Mesenchymal stem cell (in vitro differentiated cells and primary cell): ENCODE measurements around the gene ANO10.

Experiments
- DNase-seq: peaks from one replicate; pipeline ENCODE4 v3.0.0-alpha.2; 2013
- H2AFZ ChIP-seq: one replicate; pipeline ENCODE4 v1.6.1; 2013; ENCODE audit warnings: low read depth, mild to moderate bottlenecking, control low read depth, inconsistent platforms, low read length, moderate library complexity
- H2AK5ac ChIP-seq: 2 replicates; pipeline ENCODE4 v1.6.1; 2013; ENCODE audit warnings: low read length, moderate library complexity, mild to moderate bottlenecking, inconsistent platforms; ENCODE audit not compliant: severe bottlenecking
- H2BK120ac ChIP-seq: one replicate; pipeline ENCODE4 v1.6.1; 2013; ENCODE audit warnings: low read depth, mild to moderate bottlenecking, inconsistent platforms, low read length, moderate library complexity
- H2BK12ac ChIP-seq, 2 experiments: one replicate each; pipeline ENCODE4 v1.6.1; 2013; ENCODE audit warnings: inconsistent platforms in 2 of 2, low read length in 2 of 2, mild to moderate bottlenecking in 2 of 2, moderate library complexity in 2 of 2, control low read depth in 1 of 2
- H2BK15ac ChIP-seq: one replicate; pipeline ENCODE4 v1.6.1; 2013; ENCODE audit warnings: mild to moderate bottlenecking, low read depth, inconsistent platforms; ENCODE audit not compliant: poor library complexity, severe bottlenecking
- H2BK5ac ChIP-seq: 2 replicates; pipeline ENCODE4 v1.6.1; 2013; ENCODE audit warnings: low read depth, mild to moderate bottlenecking, low read length, control low read depth, inconsistent platforms; ENCODE audit not compliant: poor library complexity, severe bottlenecking
- H3K14ac ChIP-seq, 2 experiments: one replicate each; pipeline ENCODE4 v1.6.1; 2013; ENCODE audit warnings: inconsistent platforms in 2 of 2, low read length in 2 of 2, control low read depth in 1 of 2, mild to moderate bottlenecking in 1 of 2, moderate library complexity in 1 of 2
- H3K18ac ChIP-seq, 2 experiments: one replicate each; pipeline ENCODE4 v1.6.1; 2013; ENCODE audit warnings: inconsistent platforms in 2 of 2, low read length in 2 of 2, control low read depth in 1 of 2, low read depth in 1 of 2, mild to moderate bottlenecking in 1 of 2
- H3K23ac ChIP-seq, 2 experiments: one replicate each; pipeline ENCODE4 v1.6.1; 2013; ENCODE audit warnings: inconsistent platforms in 2 of 2, low read length in 2 of 2, mild to moderate bottlenecking in 2 of 2, moderate library complexity in 2 of 2, control low read depth in 1 of 2
- H3K27ac ChIP-seq: 2 replicates; pipeline ENCODE4 v1.5.1; 2013; ENCODE audit warnings: mild to moderate bottlenecking, moderate library complexity, low read length, control low read depth, inconsistent platforms; ENCODE audit not compliant: poor library complexity, severe bottlenecking
- H3K27me3 ChIP-seq, 2 experiments: 2 replicates each; pipeline versions ENCODE4 v1.6.1 to v1.7.0; 2013; ENCODE audit warnings: low read length in 2 of 2, mild to moderate bottlenecking in 2 of 2, moderate library complexity in 2 of 2, control low read depth in 1 of 2, inconsistent platforms in 1 of 2; ENCODE audit not compliant: control insufficient read depth in 1 of 2, insufficient read depth in 1 of 2
- H3K36me3 ChIP-seq, 2 experiments: 2 replicates each; pipeline versions ENCODE4 v1.6.1 to v1.7.0; 2013; ENCODE audit warnings: low read length in 2 of 2, control low read depth in 1 of 2, inconsistent platforms in 1 of 2, low read depth in 1 of 2, mild to moderate bottlenecking in 1 of 2; ENCODE audit not compliant: insufficient read depth in 2 of 2, control insufficient read depth in 1 of 2
- H3K4ac ChIP-seq, 2 experiments: one replicate each; pipeline ENCODE4 v1.6.1; 2013; ENCODE audit warnings: inconsistent platforms in 2 of 2, low read length in 2 of 2, mild to moderate bottlenecking in 2 of 2, moderate library complexity in 2 of 2, control low read depth in 1 of 2, low read depth in 1 of 2
- H3K4me1 ChIP-seq: 2 replicates; pipeline ENCODE4 v1.6.1; 2013; ENCODE audit warnings: low read depth, low read length, control low read depth; ENCODE audit not compliant: control insufficient read depth, insufficient read depth
- H3K4me2 ChIP-seq: 2 replicates; pipeline ENCODE4 v1.6.1; 2013; ENCODE audit warnings: low read length, mild to moderate bottlenecking, inconsistent platforms; ENCODE audit not compliant: poor library complexity, severe bottlenecking
- H3K4me3 ChIP-seq, 2 experiments: 2 replicates each; pipeline versions ENCODE4 v1.5.1 to v1.7.0; 2013; ENCODE audit warnings: low read length in 2 of 2, mild to moderate bottlenecking in 2 of 2, control low read depth in 1 of 2, low read depth in 1 of 2; ENCODE audit not compliant: insufficient read depth in 1 of 2
- H3K79me1 ChIP-seq: replicated peaks from 2 replicates; pipeline ENCODE4 v1.6.1; 2013; ENCODE audit warnings: mild to moderate bottlenecking, control low read depth, low read length, inconsistent platforms; ENCODE audit not compliant: poor library complexity, severe bottlenecking
- H3K9ac ChIP-seq: 2 replicates; pipeline ENCODE4 v1.7.0; 2013; ENCODE audit warnings: mild to moderate bottlenecking, low read length, moderate library complexity
- H3K9me3 ChIP-seq: 2 replicates; pipeline ENCODE4 v1.7.0; 2013; ENCODE audit warnings: mild to moderate bottlenecking, low read length; ENCODE audit not compliant: control insufficient read depth
- H4K8ac ChIP-seq: one replicate; pipeline ENCODE4 v1.6.1; 2013; ENCODE audit warnings: inconsistent platforms, mild to moderate bottlenecking, low read length, moderate library complexity
- H4K91ac ChIP-seq: one replicate; pipeline ENCODE4 v1.6.1; 2013; ENCODE audit warnings: mild to moderate bottlenecking, low read length, inconsistent platforms
- WGBS: methylation state at CpG from one replicate; pipeline ENCODE4 v1.1.7; 2013; ENCODE audit warnings: mixed read lengths; 5-methylcytosine and 5-hydroxymethylcytosine counted together

The ANO10 gene

GRCh38 chr3:43330981-43331380 is 290.8 kb downstream of the ANO10 start:
- Histone ChIP-seq H3K27me3 (no peaks in the 10 kb centered on the region), H3K4me2 (no peak overlapping the region), H3K4ac (no peak overlapping the region), H3K4me1 (no peaks in the 10 kb centered on the region), H3K36me3 (peaks cover 10 to 40% of the 10 kb centered on the region in 2 experiments), H3K27ac (no peak overlapping the region), H2BK12ac (no peak overlapping the region), H3K79me1 (peaks cover 7% of the 10 kb centered on the region), H3K9me3 (peaks cover 18% of the 10 kb centered on the region), H3K4me3 (no peak overlapping the region), H2AK5ac (no peak overlapping the region), H2BK5ac (no peak overlapping the region), H3K23ac (no peak overlapping the region), H4K91ac (no peak overlapping the region), H3K14ac (no peak overlapping the region), H2AFZ (no peak overlapping the region), H2BK120ac (no peak overlapping the region), H3K9ac (no peak overlapping the region), H3K18ac (no peak overlapping the region), H2BK15ac (no peak overlapping the region), H4K8ac (no peak overlapping the region)
- DNase-seq = peak; percentile 38
- no CpG with 5 or more reads among the region's 1 CpG for WGBS

GRCh38 chr3:43328653-43329052 is 293.2 kb downstream of the ANO10 start:
- Histone ChIP-seq H3K36me3 (peaks cover 0 to 19% of the 10 kb centered on the region in 2 experiments), H3K27me3 (no peaks in the 10 kb centered on the region), H3K23ac (no peak overlapping the region)

GRCh38 chr3:43327582-43327979 is 294.2 kb downstream of the ANO10 start:
- Histone ChIP-seq H2BK120ac (no peak overlapping the region), H3K79me1 (peaks cover 12% of the 10 kb centered on the region), H3K4me1 (no peaks in the 10 kb centered on the region), H3K27ac (no peak overlapping the region), H3K23ac (no peak overlapping the region), H3K18ac (no peak overlapping the region), H2AFZ (no peak overlapping the region), H3K9me3 (peaks cover 6% of the 10 kb centered on the region), H2AK5ac (no peak overlapping the region), H3K4ac (no peak overlapping the region), H3K4me3 (no peak overlapping the region), H2BK15ac (no peak overlapping the region), H4K8ac (no peak overlapping the region), H3K9ac (peak overlapping the region; percentile 14), H3K27me3 (no peaks in the 10 kb centered on the region), H4K91ac (no peak overlapping the region), H2BK5ac (no peak overlapping the region), H3K14ac (no peak overlapping the region), H3K36me3 (peaks cover 0 to 10% of the 10 kb centered on the region in 2 experiments), H3K4me2 (no peak overlapping the region), H2BK12ac (no peak overlapping the region)
- no peak for DNase-seq

More at GRCh38 chr3:43328653-43329052, 293.2 kb downstream of the ANO10 start:
- no peak overlapping the region for H2AK5ac ChIP-seq
- no peak overlapping the region for H3K9ac ChIP-seq
- no peak for DNase-seq
- no peak overlapping the region for H2BK120ac ChIP-seq
- H3K4me2 ChIP-seq = no peak overlapping the region
- no peaks in the 10 kb centered on the region for H3K4me1 ChIP-seq
- H2BK15ac ChIP-seq = no peak overlapping the region
- H3K4ac ChIP-seq = no peak overlapping the region
- no peak overlapping the region for H4K8ac ChIP-seq
- no peak overlapping the region for H3K4me3 ChIP-seq
- no peak overlapping the region for H2BK5ac ChIP-seq
- H3K79me1 ChIP-seq = peaks cover 8% of the 10 kb centered on the region
- no peak overlapping the region for H4K91ac ChIP-seq
- no peak overlapping the region for H2AFZ ChIP-seq
- no peak overlapping the region for H2BK12ac ChIP-seq
- H3K27ac ChIP-seq = no peak overlapping the region
- no peak overlapping the region for H3K18ac ChIP-seq
- no peak overlapping the region for H3K14ac ChIP-seq
- peaks cover 3% of the 10 kb centered on the region for H3K9me3 ChIP-seq

GRCh38 chr3:43326891-43327581 is 294.8 kb downstream of the ANO10 start:
- no peak overlapping the region for H3K23ac ChIP-seq
- H3K18ac ChIP-seq = no peak overlapping the region
- no peak overlapping the region for H2AFZ ChIP-seq
- no peaks in the 10 kb centered on the region for H3K4me1 ChIP-seq
- H3K27ac ChIP-seq = no peak overlapping the region
- 57% methylated on average over 2 of the region's 3 CpGs for WGBS
- H3K4ac ChIP-seq = no peak overlapping the region
- H4K8ac ChIP-seq = no peak overlapping the region
- H3K9me3 ChIP-seq = peaks cover 3% of the 10 kb centered on the region
- no peak overlapping the region for H2BK15ac ChIP-seq
- no peak overlapping the region for H3K4me3 ChIP-seq
- H2AK5ac ChIP-seq = no peak overlapping the region
- no peak overlapping the region for H2BK120ac ChIP-seq
- H3K9ac ChIP-seq = peak overlapping the region; percentile 14
- peaks cover 0 to 4% of the 10 kb centered on the region in 2 experiments for H3K36me3 ChIP-seq
- no peak overlapping the region for H2BK5ac ChIP-seq
- H3K27me3 ChIP-seq = no peaks in the 10 kb centered on the region
- H3K4me2 ChIP-seq = no peak overlapping the region
- no peak overlapping the region for H3K14ac ChIP-seq
- peak; percentile 66 for DNase-seq
- H2BK12ac ChIP-seq = no peak overlapping the region
- peaks cover 12% of the 10 kb centered on the region for H3K79me1 ChIP-seq
- no peak overlapping the region for H4K91ac ChIP-seq
